Muscle layer of colon (tissue), 2 donors: ENCODE results near the gene WNT7B.

Source experiments
- H3K27ac ChIP-seq: one replicate; pipeline ENCODE4 v1.7.0; 2013; ENCODE audit warnings: low read depth, mild to moderate bottlenecking, low read length, moderate library complexity
- H3K27me3 ChIP-seq, 2 donors: one replicate each; pipeline ENCODE4 v1.7.0; 2013; ENCODE audit warnings: low read length in 2 of 2, mild to moderate bottlenecking in 2 of 2; ENCODE audit not compliant: insufficient read depth in 2 of 2, control insufficient read depth in 1 of 2
- H3K36me3 ChIP-seq: one replicate; pipeline ENCODE4 v1.7.0; 2013; ENCODE audit warnings: mild to moderate bottlenecking, low read length; ENCODE audit not compliant: insufficient read depth
- H3K4me1 ChIP-seq: one replicate; pipeline ENCODE4 v1.7.0; 2013; ENCODE audit warnings: mild to moderate bottlenecking, low read length; ENCODE audit not compliant: insufficient read depth
- H3K4me3 ChIP-seq, 2 donors: one replicate each; pipeline ENCODE4 v1.7.0; 2013; ENCODE audit warnings: low read length in 2 of 2, low read depth in 1 of 2, mild to moderate bottlenecking in 1 of 2, moderate library complexity in 1 of 2
- H3K9ac ChIP-seq: one replicate; pipeline ENCODE4 v1.7.0; 2013; ENCODE audit warnings: low read length
- H3K9me3 ChIP-seq: one replicate; pipeline ENCODE4 v1.7.0; 2013; ENCODE audit warnings: mild to moderate bottlenecking, low read length
- donor health status: abdominal sarcoma.
- donor health status: Adenocarcinoma of cecum.

The WNT7B gene

GRCh38 chr22:45917700-45918458, 59.1 kb downstream of the WNT7B start:
- H3K27ac ChIP-seq: no peak overlapping the region
- H3K9ac ChIP-seq: no peak overlapping the region
- no peaks in the 10 kb centered on the region for H3K4me1 ChIP-seq
- H3K9me3 ChIP-seq: no peaks in the 10 kb centered on the region
- no peaks in the 10 kb centered on the region for H3K36me3 ChIP-seq
- H3K4me3 ChIP-seq: no peak overlapping the region
- peaks cover 0 to 3% of the 10 kb centered on the region in 2 donors for H3K27me3 ChIP-seq

GRCh38 chr22:45917146-45917545, 59.8 kb downstream of the WNT7B start:
- Histone ChIP-seq H3K4me1 (no peaks in the 10 kb centered on the region), H3K9me3 (no peaks in the 10 kb centered on the region), H3K36me3 (no peaks in the 10 kb centered on the region), H3K4me3 (no peak overlapping the region), H3K27me3 (peaks cover 0 to 3% of the 10 kb centered on the region in 2 donors), H3K9ac (no peak overlapping the region), H3K27ac (no peak overlapping the region)

GRCh38 chr22:45916515-45916914, 60.4 kb downstream of the WNT7B start:
- Histone ChIP-seq H3K4me1 (no peaks in the 10 kb centered on the region), H3K27me3 (peaks cover 0 to 3% of the 10 kb centered on the region in 2 donors), H3K27ac (no peak overlapping the region), H3K36me3 (no peaks in the 10 kb centered on the region), H3K4me3 (no peak overlapping the region), H3K9ac (no peak overlapping the region), H3K9me3 (no peaks in the 10 kb centered on the region)

DNA sequence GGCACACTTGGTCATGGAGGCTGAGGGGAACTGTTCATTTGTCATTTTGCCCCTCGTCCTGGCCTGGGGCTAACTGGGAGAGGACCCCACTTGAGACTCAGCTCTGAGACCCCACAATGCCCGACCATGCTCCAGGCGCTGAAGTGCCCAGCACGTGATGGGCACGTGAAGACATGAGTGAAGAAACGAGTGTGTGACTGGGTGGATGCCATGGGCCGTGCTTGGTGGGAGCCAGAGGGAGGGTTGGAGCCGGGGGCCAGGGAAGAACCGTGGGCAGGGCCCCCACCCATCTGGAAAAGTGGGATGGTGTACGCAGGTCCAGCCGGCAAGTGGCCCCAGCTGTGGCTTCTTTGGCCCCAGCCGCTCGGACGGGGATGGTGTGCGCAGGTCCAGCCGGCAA, 61.1 kb downstream of the WNT7B start:
- Histone ChIP-seq H3K36me3 (no peaks in the 10 kb centered on the region), H3K27me3 (peaks cover 0 to 3% of the 10 kb centered on the region in 2 donors)

DNA sequence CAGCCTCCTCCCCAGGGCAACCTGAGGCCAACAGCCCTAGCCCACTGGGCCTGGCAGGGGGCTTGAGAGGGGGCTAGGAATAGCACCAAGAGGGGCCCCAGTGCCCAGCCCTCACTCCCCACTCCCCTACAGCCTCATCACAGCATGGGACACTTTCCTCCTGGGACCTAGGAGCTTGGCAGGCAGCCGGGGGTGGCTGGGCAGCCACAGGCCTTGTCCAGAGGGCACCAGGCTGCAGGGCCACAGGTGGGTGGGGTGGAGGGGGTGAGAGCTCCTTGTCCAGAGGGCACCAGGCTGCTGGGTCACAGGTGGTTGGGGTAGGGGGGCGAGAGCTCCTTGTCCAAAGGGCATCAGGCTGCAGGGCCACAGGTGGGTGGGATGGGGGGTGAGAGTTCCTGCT, 61.8 kb downstream of the WNT7B start:
- Histone ChIP-seq H3K4me1 (no peaks in the 10 kb centered on the region), H3K9me3 (no peaks in the 10 kb centered on the region), H3K4me3 (no peak overlapping the region), H3K27me3 (peaks cover 0 to 3% of the 10 kb centered on the region in 2 donors), H3K36me3 (no peaks in the 10 kb centered on the region), H3K27ac (no peak overlapping the region), H3K9ac (no peak overlapping the region)

More for the DNA sequence above, 61.1 kb downstream of the WNT7B start:
- Histone ChIP-seq H3K4me1 (no peaks in the 10 kb centered on the region), H3K4me3 (no peak overlapping the region), H3K9ac (no peak overlapping the region), H3K27ac (no peak overlapping the region), H3K9me3 (no peaks in the 10 kb centered on the region)

DNA sequence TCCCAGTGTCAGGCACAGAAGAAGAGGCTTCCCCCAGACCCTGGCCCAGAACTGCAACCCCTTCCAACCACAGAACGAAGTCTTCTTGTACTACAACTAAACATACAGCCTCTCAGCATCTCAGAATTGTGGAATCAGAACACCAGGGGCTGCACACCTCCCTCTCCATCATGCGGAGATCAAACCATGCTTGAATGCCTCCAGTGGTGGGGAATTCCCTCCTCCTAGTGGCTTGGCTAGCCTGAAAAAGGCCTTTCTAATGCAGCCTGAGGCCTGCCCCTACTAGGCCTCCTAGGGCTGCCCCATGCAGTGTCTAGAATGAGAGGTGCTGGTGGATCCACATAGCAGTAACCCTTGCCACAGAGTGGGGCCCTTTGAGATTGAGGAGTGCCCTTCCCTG, 62.7 kb downstream of the WNT7B start:
- Histone ChIP-seq H3K4me1 (no peaks in the 10 kb centered on the region), H3K4me3 (no peak overlapping the region), H3K9me3 (no peaks in the 10 kb centered on the region), H3K27me3 (peaks cover 0 to 3% of the 10 kb centered on the region in 2 donors), H3K36me3 (no peaks in the 10 kb centered on the region), H3K27ac (no peak overlapping the region), H3K9ac (no peak overlapping the region)

DNA sequence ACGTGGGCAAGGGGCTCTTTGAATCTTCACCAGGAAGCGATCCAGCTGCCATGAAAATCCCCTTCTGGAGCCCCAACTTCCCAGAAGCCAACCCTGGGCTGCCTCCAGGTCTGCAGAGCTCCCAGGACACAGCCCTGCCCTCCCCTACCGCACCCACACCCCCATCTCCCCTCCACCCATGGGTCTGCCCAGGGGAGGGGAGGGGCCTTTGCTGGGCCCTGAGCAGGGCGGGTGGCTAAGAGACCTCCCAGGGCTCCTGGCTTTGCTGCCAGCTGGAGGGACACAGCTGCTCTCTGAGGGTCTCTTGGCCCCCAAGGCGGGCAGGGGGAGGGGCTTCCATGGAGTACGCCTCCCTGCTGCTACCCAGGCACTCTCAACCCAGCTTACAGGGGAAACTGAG, 64.1 kb downstream of the WNT7B start:
- H3K36me3 ChIP-seq: no peaks in the 10 kb centered on the region
- H3K4me3 ChIP-seq: no peak overlapping the region
- H3K4me1 ChIP-seq: no peaks in the 10 kb centered on the region
- no peaks in the 10 kb centered on the region for H3K9me3 ChIP-seq
- H3K27ac ChIP-seq: no peak overlapping the region
- no peak overlapping the region for H3K9ac ChIP-seq
- peaks cover 0 to 3% of the 10 kb centered on the region in 2 donors for H3K27me3 ChIP-seq

DNA sequence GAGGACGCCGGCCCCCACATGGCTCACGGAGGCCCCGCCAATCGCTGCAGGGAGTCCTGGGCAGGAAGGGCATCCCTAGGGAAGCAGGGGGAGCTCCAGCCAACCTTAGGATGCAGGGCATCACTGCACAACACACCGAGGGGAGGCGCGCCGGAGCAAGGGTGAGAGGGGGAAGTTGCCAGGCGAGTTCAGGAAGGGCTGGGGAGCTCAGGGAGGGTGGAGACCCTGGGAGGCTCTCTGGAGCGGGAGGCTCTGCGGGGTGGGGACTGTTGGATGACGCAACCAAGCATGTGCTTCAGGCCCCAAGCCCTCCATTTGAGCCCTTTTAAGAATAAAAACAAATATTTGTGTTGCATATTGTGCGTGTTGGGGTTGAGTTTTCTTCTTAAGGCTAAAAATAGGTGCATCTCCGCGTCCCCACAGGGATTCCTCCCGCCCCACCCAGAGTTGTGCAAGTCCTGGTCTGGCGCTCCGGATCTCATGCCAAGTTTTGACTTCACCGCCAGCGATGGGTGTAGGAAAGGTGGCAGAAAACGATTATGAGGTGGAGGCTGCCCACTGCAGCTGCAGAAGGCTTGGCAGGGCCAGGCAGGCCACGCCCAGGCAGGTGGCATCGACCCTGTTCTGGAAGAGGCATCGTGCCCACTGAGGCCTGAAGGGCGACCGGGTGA, 65.2 kb downstream of the WNT7B start:
- H3K27me3 ChIP-seq: peaks cover 0 to 8% of the 10 kb centered on the region in 2 donors
- H3K27ac ChIP-seq: no peak overlapping the region
- no peak overlapping the region for H3K4me3 ChIP-seq
- H3K9me3 ChIP-seq: no peaks in the 10 kb centered on the region
- no peaks in the 10 kb centered on the region for H3K4me1 ChIP-seq
- no peak overlapping the region for H3K9ac ChIP-seq
- H3K36me3 ChIP-seq: no peaks in the 10 kb centered on the region

DNA sequence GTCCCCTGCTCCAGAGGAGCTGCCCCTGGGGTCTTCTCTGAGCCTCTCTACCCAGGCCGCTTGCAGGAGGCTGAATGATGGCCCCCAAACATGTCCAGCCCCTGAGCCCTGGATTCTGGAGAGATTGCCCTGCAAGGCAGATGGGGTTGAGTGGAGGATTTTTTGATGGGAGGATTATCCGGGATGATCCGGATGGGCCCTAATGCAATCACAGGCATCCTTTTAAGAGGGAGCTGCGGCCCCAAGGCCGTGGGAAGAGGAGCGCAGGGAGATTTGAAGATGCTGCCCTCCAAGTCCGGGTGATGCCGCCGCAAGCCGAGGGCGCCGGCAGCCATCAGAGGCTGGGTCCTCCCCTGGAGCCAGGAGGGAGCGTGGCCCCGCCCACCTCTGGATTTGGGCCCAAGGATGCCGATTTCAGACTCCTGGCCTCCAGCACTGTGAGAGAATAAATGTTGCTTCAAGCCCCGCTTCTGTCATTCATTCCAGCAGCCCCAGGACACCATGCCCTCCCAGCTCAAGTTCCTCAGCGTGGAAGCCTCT, 66.0 kb downstream of the WNT7B start:
- Histone ChIP-seq H3K9me3 (no peaks in the 10 kb centered on the region), H3K4me1 (no peaks in the 10 kb centered on the region), H3K36me3 (no peaks in the 10 kb centered on the region), H3K27ac (no peak overlapping the region), H3K9ac (no peak overlapping the region), H3K4me3 (no peak overlapping the region), H3K27me3 (peaks cover 0 to 12% of the 10 kb centered on the region in 2 donors)

GRCh38 chr22:45908961-45909360, 68.0 kb downstream of the WNT7B start:
- Histone ChIP-seq H3K9ac (no peak overlapping the region), H3K27me3 (peaks cover 0 to 14% of the 10 kb centered on the region in 2 donors), H3K27ac (no peak overlapping the region), H3K4me1 (no peaks in the 10 kb centered on the region), H3K9me3 (no peaks in the 10 kb centered on the region), H3K36me3 (no peaks in the 10 kb centered on the region), H3K4me3 (no peak overlapping the region)

DNA sequence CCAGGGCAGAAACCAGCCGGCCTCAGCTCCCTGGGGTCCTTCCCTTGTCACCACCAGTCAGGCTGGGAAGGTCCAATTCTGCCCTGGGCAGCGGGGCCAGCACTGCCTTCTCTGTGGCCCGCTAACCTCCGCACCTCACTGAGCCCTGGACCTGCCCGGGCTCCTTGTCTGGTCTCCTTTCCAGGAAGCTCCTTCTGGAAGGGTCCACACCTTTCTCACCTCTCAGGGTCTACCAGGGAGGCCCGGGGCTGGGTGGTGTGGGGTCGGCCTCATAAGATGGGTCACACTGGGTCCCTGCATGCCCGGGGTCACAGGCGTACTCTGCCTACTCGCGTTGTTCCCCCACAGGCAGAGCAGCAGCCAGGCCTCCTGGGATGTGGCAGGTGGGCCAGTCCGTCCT, 69.0 kb downstream of the WNT7B start:
- Histone ChIP-seq H3K27me3 (peaks cover 0 to 18% of the 10 kb centered on the region in 2 donors), H3K9me3 (no peaks in the 10 kb centered on the region), H3K27ac (no peak overlapping the region)

More for the DNA sequence above, 69.0 kb downstream of the WNT7B start:
- Histone ChIP-seq H3K36me3 (no peaks in the 10 kb centered on the region), H3K4me1 (no peaks in the 10 kb centered on the region), H3K9ac (no peak overlapping the region), H3K4me3 (no peak overlapping the region)
